ENCODE results near the gene TFR2. TPM values are rescaled to one million over a fixed set of nuclear protein-coding genes. Genes with fewer than 3 reads are reported as not detected.

TFR2 gene
- total and polyA plus RNA-seq, 9 of the 15 experiments (the other 6 are each of a cell fraction or from before 2014, with no cell fraction given), result 3.8 to 123 (median 51.1) TPM

DNA sequence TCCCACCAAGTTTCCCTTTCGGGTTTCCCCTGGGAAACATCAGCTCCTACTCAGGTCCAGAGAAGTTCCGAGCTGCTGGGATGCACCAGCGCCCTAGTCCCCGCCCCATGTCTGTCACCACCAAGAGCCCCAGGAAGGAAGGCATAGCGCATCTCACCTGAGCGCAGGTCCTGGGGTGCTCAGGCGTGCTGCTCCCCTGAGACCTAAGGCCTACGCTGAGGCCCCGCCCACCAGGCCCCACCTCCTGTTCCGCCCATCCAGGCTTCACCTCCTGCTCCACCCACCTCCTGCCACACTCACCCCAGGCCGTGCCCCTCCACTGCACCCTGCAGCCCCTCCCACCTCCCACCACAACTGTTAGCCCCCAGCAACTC is 1.2 kb upstream of the TFR2 start (continued):
- TF ChIP-seq, protein P1, sequence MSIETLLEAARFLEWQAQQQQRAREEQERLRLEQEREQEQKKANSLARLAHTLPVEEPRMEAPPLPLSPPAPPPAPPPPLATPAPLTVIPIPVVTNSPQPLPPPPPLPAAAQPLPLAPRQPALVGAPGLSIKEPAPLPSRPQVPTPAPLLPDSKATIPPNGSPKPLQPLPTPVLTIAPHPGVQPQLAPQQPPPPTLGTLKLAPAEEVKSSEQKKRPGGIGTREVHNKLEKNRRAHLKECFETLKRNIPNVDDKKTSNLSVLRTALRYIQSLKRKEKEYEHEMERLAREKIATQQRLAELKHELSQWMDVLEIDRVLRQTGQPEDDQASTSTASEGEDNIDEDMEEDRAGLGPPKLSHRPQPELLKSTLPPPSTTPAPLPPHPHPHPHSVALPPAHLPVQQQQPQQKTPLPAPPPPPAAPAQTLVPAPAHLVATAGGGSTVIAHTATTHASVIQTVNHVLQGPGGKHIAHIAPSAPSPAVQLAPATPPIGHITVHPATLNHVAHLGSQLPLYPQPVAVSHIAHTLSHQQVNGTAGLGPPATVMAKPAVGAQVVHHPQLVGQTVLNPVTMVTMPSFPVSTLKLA (conservative IDR thresholded peaks at IDR 0.05), result 0 out of 4 replicates have a peak, but pooled peaks of 1 of the 2 experiments have one; percentile 44
- no peak for TF ChIP-seq POLR2AphosphoS2 (IDR thresholded peaks at IDR 0.05; ENCODE audit: low read length)
- TF ChIP-seq TAF1 (IDR thresholded peaks at IDR 0.05; ENCODE audit: control insufficient read depth, extremely low read depth, insufficient read depth, low read length, severe bottlenecking), result no peak
- peak; percentile 52; the same call in 1 of the 2 replicates for TF ChIP-seq MBD2 (IDR thresholded peaks at IDR 0.05; ENCODE audit: borderline replicate concordance, low read depth)
- TF ChIP-seq RBBP5 (IDR thresholded peaks at IDR 0.05; ENCODE audit: borderline replicate concordance, insufficient read depth, low read length, poor library complexity, severe bottlenecking), result peak; percentile 21
- TF ChIP-seq, protein P2, sequence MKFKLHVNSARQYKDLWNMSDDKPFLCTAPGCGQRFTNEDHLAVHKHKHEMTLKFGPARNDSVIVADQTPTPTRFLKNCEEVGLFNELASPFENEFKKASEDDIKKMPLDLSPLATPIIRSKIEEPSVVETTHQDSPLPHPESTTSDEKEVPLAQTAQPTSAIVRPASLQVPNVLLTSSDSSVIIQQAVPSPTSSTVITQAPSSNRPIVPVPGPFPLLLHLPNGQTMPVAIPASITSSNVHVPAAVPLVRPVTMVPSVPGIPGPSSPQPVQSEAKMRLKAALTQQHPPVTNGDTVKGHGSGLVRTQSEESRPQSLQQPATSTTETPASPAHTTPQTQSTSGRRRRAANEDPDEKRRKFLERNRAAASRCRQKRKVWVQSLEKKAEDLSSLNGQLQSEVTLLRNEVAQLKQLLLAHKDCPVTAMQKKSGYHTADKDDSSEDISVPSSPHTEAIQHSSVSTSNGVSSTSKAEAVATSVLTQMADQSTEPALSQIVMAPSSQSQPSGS (CRISPR knock-in tag; IDR thresholded peaks at IDR 0.05), result no peak
- TF ChIP-seq KLF13 (tag; IDR thresholded peaks at IDR 0.05; ENCODE audit: borderline replicate concordance, low read depth), result no peak
- TF ChIP-seq ZNF785 (CRISPR knock-in tag; IDR thresholded peaks at IDR 0.05), result no peak
- no peak for TF ChIP-seq ZNF586 (CRISPR knock-in tag; conservative IDR thresholded peaks at IDR 0.05)
- no peak for TF ChIP-seq NCOA1 (IDR thresholded peaks at IDR 0.05; ENCODE audit: low read depth)
- no peak for TF ChIP-seq ETV1 (tag; conservative IDR thresholded peaks at IDR 0.05; ENCODE audit: low read depth)
- TF ChIP-seq, protein P3, sequence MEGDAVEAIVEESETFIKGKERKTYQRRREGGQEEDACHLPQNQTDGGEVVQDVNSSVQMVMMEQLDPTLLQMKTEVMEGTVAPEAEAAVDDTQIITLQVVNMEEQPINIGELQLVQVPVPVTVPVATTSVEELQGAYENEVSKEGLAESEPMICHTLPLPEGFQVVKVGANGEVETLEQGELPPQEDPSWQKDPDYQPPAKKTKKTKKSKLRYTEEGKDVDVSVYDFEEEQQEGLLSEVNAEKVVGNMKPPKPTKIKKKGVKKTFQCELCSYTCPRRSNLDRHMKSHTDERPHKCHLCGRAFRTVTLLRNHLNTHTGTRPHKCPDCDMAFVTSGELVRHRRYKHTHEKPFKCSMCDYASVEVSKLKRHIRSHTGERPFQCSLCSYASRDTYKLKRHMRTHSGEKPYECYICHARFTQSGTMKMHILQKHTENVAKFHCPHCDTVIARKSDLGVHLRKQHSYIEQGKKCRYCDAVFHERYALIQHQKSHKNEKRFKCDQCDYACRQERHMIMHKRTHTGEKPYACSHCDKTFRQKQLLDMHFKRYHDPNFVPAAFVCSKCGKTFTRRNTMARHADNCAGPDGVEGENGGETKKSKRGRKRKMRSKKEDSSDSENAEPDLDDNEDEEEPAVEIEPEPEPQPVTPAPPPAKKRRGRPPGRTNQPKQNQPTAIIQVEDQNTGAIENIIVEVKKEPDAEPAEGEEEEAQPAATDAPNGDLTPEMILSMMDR (IDR thresholded peaks at IDR 0.05 in 2 of 3, conservative IDR thresholded peaks at IDR 0.05 in 1 of 3; ENCODE audit: insufficient read depth in 2 of 3, low read depth in 1 of 3, low read length in 3 of 3), result 0 out of 6 replicates have a peak, but pooled peaks of 1 of the 3 experiments have one; percentile 1
- TF ChIP-seq, protein P4, sequence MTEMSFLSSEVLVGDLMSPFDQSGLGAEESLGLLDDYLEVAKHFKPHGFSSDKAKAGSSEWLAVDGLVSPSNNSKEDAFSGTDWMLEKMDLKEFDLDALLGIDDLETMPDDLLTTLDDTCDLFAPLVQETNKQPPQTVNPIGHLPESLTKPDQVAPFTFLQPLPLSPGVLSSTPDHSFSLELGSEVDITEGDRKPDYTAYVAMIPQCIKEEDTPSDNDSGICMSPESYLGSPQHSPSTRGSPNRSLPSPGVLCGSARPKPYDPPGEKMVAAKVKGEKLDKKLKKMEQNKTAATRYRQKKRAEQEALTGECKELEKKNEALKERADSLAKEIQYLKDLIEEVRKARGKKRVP (CRISPR knock-in tag; IDR thresholded peaks at IDR 0.05), result no peak
- TF ChIP-seq ZNF224 (CRISPR knock-in tag; IDR thresholded peaks at IDR 0.05), result no peak
- TF ChIP-seq, protein P5, sequence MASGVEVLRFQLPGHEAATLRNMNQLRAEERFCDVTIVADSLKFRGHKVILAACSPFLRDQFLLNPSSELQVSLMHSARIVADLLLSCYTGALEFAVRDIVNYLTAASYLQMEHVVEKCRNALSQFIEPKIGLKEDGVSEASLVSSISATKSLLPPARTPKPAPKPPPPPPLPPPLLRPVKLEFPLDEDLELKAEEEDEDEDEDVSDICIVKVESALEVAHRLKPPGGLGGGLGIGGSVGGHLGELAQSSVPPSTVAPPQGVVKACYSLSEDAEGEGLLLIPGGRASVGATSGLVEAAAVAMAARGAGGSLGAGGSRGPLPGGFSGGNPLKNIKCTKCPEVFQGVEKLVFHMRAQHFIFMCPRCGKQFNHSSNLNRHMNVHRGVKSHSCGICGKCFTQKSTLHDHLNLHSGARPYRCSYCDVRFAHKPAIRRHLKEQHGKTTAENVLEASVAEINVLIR (CRISPR knock-in tag; IDR thresholded peaks at IDR 0.05), result no peak
- TF ChIP-seq, protein P6, sequence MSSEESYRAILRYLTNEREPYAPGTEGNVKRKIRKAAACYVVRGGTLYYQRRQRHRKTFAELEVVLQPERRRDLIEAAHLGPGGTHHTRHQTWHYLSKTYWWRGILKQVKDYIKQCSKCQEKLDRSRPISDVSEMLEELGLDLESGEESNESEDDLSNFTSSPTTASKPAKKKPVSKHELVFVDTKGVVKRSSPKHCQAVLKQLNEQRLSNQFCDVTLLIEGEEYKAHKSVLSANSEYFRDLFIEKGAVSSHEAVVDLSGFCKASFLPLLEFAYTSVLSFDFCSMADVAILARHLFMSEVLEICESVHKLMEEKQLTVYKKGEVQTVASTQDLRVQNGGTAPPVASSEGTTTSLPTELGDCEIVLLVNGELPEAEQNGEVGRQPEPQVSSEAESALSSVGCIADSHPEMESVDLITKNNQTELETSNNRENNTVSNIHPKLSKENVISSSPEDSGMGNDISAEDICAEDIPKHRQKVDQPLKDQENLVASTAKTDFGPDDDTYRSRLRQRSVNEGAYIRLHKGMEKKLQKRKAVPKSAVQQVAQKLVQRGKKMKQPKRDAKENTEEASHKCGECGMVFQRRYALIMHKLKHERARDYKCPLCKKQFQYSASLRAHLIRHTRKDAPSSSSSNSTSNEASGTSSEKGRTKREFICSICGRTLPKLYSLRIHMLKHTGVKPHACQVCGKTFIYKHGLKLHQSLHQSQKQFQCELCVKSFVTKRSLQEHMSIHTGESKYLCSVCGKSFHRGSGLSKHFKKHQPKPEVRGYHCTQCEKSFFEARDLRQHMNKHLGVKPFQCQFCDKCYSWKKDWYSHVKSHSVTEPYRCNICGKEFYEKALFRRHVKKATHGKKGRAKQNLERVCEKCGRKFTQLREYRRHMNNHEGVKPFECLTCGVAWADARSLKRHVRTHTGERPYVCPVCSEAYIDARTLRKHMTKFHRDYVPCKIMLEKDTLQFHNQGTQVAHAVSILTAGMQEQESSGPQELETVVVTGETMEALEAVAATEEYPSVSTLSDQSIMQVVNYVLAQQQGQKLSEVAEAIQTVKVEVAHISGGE (CRISPR knock-in tag; IDR thresholded peaks at IDR 0.05), result peak in 1 of 3 experiments; percentile 68; a peak in 1 of 6 replicates

All from K562 (cell line).